ENCODE measurements around the gene AAK1.

Gene AAK1

DNA sequence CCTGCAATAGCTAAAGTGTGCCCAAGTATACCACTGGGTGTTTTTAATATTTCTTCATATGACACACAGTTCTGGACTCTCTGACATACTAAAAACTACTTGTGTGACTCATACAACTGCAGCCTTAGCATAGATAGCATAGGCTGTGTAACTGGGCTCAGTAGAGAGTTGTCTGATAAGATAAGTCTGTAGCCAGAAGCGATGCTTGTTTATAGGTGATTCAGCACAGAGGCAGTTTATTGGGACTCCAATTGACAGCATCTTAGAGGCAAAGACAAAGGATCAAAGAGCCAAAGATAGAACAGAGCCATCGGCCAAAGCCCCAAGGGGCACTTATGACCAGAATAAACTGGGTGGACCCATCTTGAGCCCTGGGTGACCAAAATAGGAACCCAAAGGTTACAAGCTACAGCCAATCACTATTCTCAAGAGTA is 42.3 kb downstream of the AAK1 start:
- no peak for DNase-seq (ENCODE audit: low read depth in 2 of 2)

DNA sequence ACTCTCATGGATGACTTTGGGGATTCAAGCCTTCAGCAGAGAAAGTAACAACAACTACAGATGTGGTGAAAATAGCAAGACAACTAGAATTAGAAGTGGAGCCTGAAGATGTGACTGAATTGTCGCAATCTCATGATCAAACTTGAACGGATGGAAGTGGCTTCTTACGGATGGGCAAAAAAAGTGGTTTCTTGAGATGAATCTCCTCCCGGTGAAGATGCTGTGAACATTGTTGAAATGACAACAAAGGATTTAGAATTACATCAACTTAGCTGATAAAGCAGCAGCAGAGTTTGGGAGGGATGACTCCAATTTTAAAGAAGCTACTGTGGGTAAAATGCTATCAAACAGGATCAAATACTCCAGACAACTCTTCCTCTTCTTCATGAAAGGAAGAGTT is 43.1 kb downstream of the AAK1 start:
- DNase-seq (ENCODE audit: low read depth in 2 of 2): no peak

DNA sequence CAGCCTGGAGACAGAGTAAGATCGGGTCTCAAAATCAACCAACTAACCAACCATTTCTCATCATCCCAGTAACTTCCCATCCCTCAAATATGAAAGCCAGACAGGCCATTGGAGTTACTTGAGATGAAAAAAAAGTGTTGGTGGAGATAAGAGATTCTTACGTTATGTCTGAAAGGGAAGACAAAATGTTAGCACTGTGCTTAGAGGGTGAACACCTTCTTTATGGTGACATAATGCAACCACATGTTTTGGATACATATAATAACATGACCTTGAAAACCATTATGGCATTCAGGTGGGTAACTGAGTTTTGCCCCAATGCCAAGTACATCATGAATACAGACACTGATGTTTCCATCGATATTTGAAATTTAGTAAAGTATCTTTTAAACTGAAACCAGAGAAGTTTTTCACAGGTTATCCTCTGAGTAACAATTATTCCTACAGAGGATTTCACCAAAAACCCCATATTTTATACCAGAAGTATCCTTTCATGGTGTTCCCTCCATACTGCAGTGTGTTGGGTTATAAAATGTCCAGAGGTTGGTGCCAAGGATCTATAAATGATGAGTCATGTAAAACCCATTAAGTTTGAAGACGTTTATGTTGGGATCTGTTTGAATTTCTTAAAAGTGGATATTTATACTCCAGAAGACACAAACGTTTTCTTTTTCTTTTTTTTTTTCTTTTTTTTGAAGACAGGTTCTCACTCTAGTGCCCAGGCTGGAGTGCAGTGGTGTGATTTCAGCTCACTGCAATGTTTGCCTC is 45.5 kb downstream of the AAK1 start:
- no peak for DNase-seq (ENCODE audit: low read depth in 2 of 2)

DNA sequence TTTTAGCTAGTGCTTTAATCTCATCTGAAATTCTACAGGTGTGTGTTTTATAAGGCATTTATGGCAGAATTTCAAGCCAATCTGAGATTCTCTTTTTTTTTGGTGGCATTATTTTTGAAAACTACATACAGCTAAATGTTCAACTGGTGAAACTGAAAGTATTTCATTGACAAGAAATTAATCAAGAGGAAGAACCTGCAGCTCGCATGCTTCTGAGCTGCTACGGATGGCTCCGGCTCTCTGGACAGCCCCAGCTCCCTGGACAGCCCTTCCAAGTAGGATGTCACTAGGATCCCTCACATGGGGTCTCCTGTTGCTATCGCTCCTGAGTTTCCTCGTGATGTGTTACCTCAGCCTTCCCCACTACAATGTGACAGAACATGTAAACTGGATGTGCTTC is 46.4 kb downstream of the AAK1 start:
- DNase-seq (ENCODE audit: low read depth in 2 of 2): no peak

DNA sequence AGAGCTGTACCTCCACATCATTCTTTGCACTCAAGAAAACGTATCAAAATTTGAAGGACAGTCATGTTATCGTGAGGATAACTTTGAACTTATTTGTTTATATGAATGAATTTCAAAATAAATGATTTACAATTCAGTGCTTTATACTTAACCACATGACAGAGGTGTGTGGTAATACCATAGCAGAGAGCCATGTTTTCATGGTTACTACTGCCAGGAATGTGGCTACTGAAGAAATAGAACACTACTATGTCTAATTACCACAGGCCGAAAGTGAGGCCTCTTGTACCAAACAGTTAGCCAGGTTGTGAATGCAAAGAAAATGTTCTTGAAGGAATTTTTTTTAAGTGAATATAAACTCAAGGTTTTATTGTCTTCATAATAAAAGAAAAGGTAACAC is 49.2 kb downstream of the AAK1 start:
- DNase-seq (ENCODE audit: low read depth in 2 of 2): no peak

DNA sequence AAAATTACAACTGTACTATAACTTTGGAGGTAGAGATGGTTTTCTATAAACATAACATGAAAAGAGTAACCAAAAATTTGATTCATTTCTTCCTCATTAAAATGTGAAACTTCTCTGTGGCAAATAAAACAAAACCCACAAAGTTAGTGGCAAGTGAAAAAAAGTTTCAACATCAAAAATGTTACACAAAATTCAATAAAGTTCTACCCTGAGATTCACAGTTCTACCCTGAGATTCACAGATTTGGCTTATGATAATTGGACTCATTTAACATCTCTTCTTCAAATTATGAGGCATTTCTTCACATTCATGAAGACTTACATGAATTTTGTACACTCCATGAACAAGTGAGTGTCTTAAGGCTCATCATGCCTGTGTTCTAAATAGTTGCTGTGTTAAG is 51.0 kb downstream of the AAK1 start:
- no peak for DNase-seq (ENCODE audit: low read depth in 2 of 2)

DNA sequence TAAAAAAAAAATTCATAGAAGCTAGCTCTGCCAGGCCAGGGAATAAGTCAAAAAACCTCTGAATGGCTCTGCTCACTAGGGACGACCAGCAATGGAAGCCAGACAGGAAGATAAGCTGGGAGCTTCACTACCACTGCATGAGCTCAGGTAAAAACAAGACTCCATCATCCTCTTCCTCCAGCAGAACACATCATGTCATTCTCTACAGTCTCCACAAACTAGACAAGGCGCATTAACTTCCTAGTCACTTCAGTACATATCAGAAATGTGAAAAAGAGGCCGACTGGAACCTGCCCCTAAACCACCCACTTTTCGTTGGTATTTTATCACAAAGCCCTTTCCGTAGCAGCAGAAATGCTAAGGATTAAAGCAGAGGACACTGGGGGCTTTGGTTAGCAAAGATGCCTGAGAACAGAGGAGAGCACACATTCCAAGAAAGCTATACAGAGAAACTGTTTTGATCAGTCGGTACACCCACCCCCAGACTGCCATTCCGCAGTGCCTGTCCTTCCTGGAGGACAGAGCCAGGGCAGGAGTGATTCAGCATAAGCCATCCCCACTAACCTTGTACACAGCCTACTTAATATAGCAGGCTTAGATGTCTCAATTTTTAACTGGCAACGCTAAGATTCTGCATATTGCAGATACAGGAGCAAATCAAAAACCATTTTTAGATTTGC is 53.4 kb downstream of the AAK1 start:
- DNase-seq (ENCODE audit: low read depth in 2 of 2): no peak

DNA sequence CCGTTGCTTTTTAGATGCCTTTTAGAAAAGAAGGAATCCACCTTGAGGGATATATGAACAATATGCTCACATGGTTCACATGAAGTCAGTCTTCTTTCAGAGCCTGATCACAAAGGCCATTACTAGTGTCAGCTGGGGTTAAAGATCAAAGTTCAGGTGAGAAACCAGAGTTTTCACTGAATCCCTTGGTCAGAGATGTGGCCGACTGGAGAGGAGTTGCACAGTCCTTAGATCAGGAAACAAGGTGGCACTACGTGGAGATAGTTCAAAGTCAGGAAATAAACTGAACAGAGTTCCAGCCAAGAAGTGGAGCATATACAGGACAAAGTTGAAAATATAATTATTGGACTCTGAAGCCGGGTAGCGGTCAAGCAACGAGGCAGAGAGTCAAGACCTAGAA is 54.6 kb downstream of the AAK1 start:
- no peak for DNase-seq (ENCODE audit: low read depth in 2 of 2)

DNA sequence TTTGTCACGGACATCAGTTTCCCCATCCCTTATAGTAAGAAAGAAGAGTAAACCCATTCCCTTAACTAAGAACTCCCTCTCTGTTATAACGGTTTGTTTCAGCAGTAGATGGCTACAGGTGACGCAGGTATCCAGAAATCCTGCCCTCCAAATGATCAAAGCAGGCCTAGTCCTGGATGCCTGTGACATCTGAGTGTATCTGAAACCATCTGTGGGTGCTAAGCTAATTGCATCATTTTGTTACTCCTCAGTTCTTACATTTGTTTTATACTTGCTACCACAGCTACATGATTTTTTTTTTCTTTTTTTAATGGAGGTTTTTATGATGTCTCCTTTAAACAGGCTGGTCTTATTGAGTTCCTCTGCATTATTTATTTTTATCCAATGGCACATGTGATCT is 55.1 kb downstream of the AAK1 start:
- DNase-seq (ENCODE audit: low read depth in 2 of 2): no peak

DNA sequence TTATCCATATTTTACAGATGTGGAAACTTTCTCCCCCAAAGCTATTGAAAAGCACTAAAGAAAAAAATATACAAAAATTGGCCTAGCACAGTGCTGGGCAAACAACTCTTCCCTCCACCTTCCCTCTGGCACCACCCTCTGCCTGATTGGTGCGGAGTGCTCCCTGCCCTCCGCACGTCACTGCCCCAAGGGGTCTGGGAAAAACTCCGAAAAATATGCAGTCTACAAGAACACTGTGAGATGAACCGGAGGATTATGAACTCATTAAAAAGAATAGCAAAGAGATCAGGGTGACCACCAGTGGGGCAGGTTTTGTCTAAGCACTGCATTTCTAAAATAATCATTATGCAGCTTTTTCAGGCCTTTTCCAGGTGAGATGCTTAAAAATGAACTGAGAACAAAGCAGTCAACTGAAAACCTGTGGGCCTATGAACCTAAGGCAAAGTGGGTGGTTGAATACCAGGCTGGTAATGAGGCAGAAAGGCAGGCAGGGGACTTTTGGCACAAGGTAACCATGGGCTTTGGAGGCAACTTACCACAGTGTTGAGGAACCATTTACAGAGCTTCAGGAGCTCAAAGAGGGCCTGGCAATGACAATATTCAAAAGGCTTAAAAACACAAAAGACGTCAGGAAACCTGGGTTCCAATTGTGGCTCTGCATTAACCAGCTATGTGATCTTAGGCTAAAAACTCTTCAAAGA is 57.5 kb downstream of the AAK1 start:
- no peak for DNase-seq (ENCODE audit: low read depth in 2 of 2)

DNA sequence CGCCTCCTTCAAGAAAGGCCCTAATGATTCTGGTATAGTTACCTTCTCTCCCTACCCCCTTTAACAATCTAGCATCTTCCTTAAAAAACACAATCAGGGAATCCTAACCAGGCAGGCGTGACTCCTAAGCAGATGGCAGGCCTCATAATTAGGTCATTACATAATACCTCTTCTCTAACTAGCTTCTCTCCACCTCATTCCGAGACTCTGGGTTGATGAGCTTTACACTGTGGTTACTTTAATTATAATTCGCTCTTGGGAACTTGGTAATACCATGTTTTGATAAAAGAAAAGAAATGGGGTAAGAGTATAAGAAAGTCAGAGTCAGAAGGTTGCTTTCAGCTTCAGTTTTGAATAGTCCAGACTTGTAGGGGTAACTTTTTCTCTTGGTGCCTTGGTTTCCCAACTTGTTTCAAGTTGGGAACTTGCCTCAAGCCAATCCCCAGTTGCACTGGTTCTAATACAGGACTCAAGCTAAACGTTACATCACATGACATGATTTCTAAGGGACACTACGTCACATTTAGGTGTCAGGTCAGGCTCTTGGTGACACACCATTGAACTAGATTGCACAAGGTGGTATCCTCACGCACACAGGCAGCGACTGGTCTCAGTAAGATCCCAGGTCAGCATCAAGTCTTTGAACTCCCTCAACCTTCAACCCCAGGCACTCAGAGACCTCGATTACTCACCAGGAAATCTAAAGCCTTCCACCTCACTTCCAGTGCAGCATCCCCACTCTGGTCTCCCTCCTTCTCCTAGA is 59.2 kb downstream of the AAK1 start:
- no peak for DNase-seq (ENCODE audit: low read depth in 2 of 2)

DNA sequence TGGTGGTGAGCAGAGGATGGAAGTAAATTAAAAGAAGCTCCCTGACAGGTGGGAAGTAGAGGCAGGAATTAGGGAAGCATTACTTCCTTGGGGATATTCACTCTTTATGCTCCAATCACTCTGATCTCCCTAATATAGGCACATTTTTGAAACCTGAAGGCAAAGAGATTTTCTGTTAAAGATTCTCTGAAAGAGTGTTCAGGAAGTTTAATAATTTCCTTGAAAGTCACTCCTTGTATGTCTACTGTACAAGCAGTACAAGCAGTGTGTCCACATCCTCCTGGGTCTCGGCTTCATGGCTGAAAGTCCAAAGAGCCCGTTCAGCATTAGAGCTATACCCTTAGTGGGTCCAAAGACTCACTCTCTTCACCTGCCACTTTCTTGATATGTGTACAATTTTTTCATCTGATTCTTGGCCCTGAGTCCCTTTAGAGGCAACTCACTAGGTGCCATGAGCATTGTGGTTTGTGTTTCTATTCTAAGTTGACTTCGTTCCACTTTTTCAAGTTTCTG is 60.2 kb downstream of the AAK1 start:
- DNase-seq (ENCODE audit: low read depth in 2 of 2): no peak

DNA sequence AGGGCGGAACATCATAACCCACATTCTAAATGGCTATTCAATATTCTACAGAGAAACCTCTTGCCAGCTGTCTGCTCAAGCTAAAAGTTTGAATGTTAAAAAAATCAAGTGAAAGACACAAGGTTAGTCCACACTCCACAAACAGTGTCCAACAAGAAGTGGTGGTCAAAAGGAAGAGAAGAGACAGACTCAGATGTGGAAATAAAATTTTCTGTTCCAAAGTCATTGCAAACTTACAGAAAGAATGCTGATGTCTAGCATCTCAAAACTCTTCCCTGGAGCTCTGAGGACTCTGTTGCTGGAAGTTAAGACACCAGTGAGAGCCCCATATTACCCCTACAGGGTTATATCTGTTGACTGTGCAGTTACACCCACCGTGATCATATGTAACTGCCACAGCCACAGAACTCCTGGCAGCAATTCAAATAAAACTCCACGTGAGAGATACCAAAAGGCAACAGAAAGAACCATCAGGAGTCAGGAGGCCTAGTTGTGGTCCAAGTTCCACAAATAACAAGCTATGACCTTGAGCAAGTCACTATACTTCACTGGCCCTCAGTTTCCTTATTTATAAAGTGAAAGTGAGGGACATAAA is 60.9 kb downstream of the AAK1 start:
- DNase-seq (ENCODE audit: low read depth in 2 of 2): no peak

DNA sequence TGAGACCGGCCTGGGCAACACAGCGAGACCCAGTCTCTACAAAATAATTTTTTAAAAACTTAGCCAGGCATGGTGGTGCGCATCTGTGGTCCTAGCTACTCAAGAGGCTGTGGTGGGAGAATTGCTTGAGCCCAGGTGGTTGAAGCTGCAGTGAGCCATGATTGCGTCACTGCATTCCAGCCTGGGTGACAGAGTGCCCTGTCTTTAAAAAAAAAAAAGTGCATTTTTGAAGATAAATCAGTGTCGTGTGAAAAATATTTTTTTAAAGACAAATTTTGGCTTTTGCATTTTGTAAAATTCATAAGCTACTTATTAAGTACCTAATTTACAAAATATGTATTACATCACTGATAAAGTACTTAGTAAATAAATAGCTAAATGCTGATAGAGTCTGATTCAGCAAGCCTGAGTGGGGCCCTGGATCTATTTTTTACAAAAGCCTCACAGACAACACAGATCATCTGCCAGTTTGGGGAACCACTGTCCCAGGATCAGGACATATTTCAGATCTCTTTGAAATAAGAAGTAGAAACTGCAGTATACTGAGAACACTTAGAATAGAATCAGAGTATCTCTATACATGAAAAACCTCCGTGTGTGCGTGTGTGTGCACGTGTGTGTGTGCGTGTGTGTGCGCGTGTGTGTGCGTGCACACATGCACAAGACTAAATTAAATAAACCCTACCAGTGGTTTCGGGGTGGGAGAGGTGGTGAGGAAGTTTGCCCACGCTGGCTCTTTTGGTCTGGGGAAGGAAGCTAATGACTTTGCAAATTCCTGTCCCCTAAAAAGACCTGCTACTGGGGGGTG is 61.6 kb downstream of the AAK1 start:
- DNase-seq (ENCODE audit: low read depth in 2 of 2): no peak

DNA sequence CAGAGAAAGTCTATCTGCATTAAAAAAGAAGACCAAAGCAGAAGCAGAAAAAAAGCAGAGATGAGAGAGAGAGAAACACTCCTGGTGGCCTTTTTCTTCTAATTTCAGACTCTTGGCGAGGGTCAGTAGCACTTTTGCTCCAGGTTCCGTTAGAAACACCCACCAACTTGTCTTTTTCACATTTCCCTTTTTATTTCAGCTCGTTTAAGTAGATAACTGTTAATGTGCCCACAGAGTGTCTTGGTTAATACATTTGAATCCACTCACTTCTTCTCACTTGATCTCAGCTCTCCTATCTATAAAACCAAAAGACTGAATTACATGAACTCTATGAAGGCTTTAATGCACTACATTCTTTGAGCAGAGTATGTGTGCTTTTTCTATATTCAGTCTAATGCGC is 63.1 kb downstream of the AAK1 start:
- no peak for DNase-seq (ENCODE audit: low read depth in 2 of 2)

DNA sequence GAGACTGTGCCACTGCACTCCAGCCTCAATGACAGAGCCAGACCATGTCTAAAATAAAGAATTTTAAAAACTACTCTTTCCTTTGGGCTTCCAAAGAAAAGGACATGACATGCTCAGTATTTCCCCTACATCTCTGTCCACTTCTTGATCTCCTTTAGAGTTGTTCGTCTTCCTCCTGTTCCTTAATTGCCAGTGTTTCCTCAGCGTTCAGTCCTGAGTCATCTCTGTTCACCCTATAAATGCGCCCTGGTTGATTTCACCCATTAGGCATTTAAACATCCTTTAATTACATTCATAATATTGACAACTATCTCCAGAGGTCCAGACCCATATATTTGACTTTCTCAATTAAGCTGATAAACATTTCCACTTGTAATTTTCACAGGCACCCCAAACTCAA is 64.0 kb downstream of the AAK1 start:
- no peak for DNase-seq (ENCODE audit: low read depth in 2 of 2)

DNA sequence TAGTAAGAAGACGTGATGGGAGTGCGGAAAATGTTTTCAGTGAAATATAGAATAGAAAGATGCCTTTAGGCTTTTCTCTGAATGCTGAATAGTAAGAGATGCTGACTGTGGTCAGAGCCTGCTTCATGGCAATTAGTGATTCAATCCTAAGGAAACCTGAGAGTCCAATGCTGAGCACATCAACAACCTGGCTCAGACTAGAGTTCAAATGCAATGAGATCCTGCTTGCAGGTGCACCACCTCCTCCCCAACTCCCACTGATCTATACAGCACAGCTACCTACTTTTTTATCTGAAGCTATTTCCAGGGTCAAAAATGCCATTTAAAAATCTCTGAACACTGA is 65.4 kb downstream of the AAK1 start:
- no peak for DNase-seq (ENCODE audit: low read depth in 2 of 2)

DNA sequence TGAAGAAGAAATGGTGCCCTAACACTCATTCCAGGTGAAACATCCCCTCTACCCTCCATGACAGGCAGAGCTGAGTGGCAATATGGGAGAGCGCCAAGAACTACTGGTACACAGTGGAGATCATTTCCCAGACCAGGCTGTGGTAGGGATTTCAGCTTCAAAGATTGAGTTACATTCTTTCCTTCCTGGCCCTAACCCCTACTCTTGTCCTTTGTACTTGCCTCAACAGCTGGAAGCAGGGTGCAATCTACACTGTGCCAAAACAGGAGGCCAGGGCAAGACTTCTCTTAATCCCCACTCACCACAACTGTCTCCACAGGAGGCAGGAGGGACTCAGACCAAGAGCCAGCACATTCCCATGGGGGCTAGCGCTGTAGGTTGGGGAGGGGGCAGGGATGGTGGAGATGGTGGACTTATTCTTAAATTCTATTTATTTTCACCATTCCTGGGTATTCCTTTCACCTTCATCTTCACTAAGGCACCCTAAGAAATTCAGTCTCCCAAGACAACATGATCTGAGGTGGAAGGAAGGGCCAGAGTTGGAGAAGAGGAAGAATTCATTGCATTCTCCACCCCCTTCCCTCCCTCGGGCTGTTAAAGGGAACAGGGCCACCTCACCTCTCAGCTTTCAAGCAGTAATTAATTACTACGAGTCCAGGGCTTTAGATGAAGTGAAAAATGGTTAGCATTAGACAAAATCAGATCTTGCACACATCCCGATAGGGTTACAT is 65.9 kb downstream of the AAK1 start:
- DNase-seq (ENCODE audit: low read depth in 2 of 2): no peak

DNA sequence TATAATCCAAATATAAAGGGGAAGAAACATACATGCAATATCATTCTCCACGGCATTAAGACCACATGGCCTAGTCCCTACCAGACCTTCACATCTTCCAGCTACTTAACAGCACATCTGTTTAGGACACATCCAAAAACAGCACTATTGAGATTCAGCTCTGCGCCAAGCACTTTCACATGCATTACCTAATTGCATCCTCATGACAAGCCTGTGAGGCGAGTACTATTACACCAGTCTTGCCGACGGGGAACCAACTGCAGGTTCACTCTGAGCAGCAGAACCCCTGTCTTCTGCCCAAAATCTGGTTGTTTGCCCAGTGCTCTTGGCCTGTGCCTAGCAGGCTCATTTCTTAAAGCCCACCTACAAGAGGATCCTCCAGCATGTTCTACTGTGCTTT is 66.7 kb downstream of the AAK1 start:
- DNase-seq (ENCODE audit: low read depth in 2 of 2): no peak

DNA sequence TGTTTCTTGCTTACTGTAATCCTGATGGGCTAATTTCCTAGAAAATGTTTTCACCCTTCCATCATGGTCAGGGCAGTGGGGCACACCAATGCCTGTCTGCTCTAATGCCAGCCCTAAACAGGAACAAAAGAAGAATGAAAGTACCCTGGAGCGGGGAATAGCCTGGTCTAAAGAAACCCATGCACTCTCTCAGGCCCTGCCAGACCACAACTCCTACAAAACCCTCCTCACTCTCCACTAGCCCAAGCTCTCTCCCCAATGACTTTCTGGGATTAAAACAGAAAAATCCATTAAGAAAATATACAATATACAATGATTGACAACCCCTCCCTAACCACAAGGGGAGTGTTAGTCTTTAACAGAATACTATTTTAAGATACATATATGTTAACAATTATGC is 67.6 kb downstream of the AAK1 start:
- DNase-seq (ENCODE audit: low read depth in 2 of 2): no peak

Data from stimulated activated CD8-positive, alpha-beta memory T cell treated with anti-CD3 and anti-CD28 coated beads, Interleukin-2, amount 100 ng/mL, for 1 hour (primary cell).